K562 (cell line): ENCODE data around the gene ARID4B. TPM values are rescaled to one million over a fixed set of nuclear protein-coding genes. Genes with fewer than 3 reads are reported as not detected.
A peak's percentile ranks its signal among the peaks of the same experiment; 100 is the strongest.

Experiments
- ARNT ChIP-seq, 2 experiments: fragments of 450-650 bp; IDR thresholded peaks; 2 replicates each; pipeline ENCODE4 v1.6.1; 2016; ENCODE audit warnings: mild to moderate bottlenecking in 1 of 2
- CBX2 ChIP-seq: fragments of 200-600 bp; sonication (generic); IDR thresholded peaks from one replicate; pipeline ENCODE4 v1.6.1; 2012; ENCODE audit warnings: mild to moderate bottlenecking, low read length, inconsistent platforms; ENCODE audit not compliant: insufficient read depth, poor library complexity, severe bottlenecking
- CREM ChIP-seq: IDR thresholded peaks from 2 replicates; pipeline ENCODE4 v1.6.1; 2014; ENCODE audit warnings: antibody characterized with exemption, low read depth
- HEY1 ChIP-seq: fragments of 250-450 bp; sonication (Bioruptor Pico); IDR thresholded peaks from 2 replicates; pipeline ENCODE4 v1.5.0; 2020; ENCODE audit warnings: mild to moderate bottlenecking, moderate library complexity, borderline replicate concordance
- IRF9 ChIP-seq: fragments of 450-650 bp; IDR thresholded peaks from 2 replicates; pipeline ENCODE4 v1.6.1; 2016; ENCODE audit warnings: missing biosample characterization, missing genetic modification characterization
- MAZ ChIP-seq, 2 experiments: fragments of 450-650 bp in 1 of 2; sonication (generic) in 1 of 2; formaldehyde crosslinking; IDR thresholded peaks in 1 of 2; conservative IDR thresholded peaks in 1 of 2; 2 replicates each; pipeline versions ENCODE4 v1.4.0 to v1.5.0; 2020; ENCODE audit warnings: mild to moderate bottlenecking in 1 of 2, missing genetic modification reagents in 1 of 2
- MNT ChIP-seq, 2 experiments: fragments of 450-650 bp; conservative IDR thresholded peaks; 2 replicates each; pipeline ENCODE4 v1.6.1; 2017; ENCODE audit warnings: mild to moderate bottlenecking in 2 of 2, moderate library complexity in 2 of 2
- THRA ChIP-seq: fragments of 450-650 bp; IDR thresholded peaks from 2 replicates; pipeline ENCODE4 v1.6.1; 2017; ENCODE audit warnings: mild to moderate bottlenecking, moderate library complexity
- YY1 ChIP-seq, 3 experiments: IDR thresholded peaks; 2 replicates each; pipeline ENCODE4 v1.6.1; 2011; ENCODE audit warnings: low read length in 2 of 3, mild to moderate bottlenecking in 2 of 3, moderate library complexity in 2 of 3, borderline replicate concordance in 1 of 3, control low read depth in 1 of 3, low read depth in 1 of 3; ENCODE audit not compliant: insufficient read depth in 3 of 3, insufficient replicate concordance in 2 of 3, control insufficient read depth in 1 of 3, insufficient read length in 1 of 3; ENCODE audit errors: extremely low read depth in 1 of 3
- ZFP91 ChIP-seq: sonication (generic); formaldehyde crosslinking; IDR thresholded peaks from 2 replicates; pipeline ENCODE4 v1.8.0; 2022; ENCODE audit warnings: mild to moderate bottlenecking, missing genetic modification reagents
- ZNF551 ChIP-seq: fragments of 250-450 bp; sonication (Bioruptor Pico); IDR thresholded peaks from 2 replicates; pipeline ENCODE4 v1.5.0; 2021; ENCODE audit warnings: mild to moderate bottlenecking, moderate library complexity
- polyA plus RNA-seq, 8 experiments: library from polyadenylated mRNA; depleted of rRNA in 4 of 8; stranded (reverse) in 5 of 8; unstranded in 3 of 8; fragments of >200 nt; fragmentation: Nextera tagmentation in 2 of 8; fragmentation: Illumina TruSeq in 1 of 8; extraction: Ambion mirVana in 2 of 8; extraction: Trizol in 1 of 8; gene quantifications; 2 replicates each; pipeline versions ENCODE4 v1.2.1 to v1.2.3, GENCODE V29; 2011 to 2014; ENCODE audit warnings: inconsistent platforms in 1 of 8, missing spikeins in 1 of 8
- total RNA-seq, 7 experiments: library from RNA; depleted of rRNA in 6 of 7; stranded (reverse); fragments of >200 nt in 6 of 7; fragmentation: Illumina TruSeq in 2 of 7; extraction: Trizol in 2 of 7; gene quantifications; 2 replicates each; pipeline versions ENCODE4 v1.2.1 to v1.2.3, GENCODE V29; 2011 to 2021; ENCODE audit warnings: low replicate concordance in 1 of 7

ARID4B gene
- total and polyA plus RNA-seq, 9 of the 15 experiments (the other 6 are each of a cell fraction or from before 2014, with no cell fraction given): 8.4 to 38.9 (median 18.5) TPM

- no peak for TF ChIP-seq THRA
- no peak for TF ChIP-seq ZFP91
- TF ChIP-seq MNT (conservative IDR thresholded peaks at IDR 0.05): no peak
- TF ChIP-seq YY1 (IDR thresholded peaks at IDR 0.05; ENCODE audit: borderline replicate concordance in 1 of 3, control insufficient read depth in 1 of 3, extremely low read depth in 1 of 3, insufficient read depth in 3 of 3, insufficient read length in 1 of 3, insufficient replicate concordance in 2 of 3, low read depth in 1 of 3, low read length in 2 of 3): no peak
- no peak for TF ChIP-seq CREM
- TF ChIP-seq MAZ (CRISPR knock-in tag; conservative IDR thresholded peaks at IDR 0.05 in 1 of 2, IDR thresholded peaks at IDR 0.05 in 1 of 2): no peak
- TF ChIP-seq ARNT (IDR thresholded peaks at IDR 0.05): no peak
- no peak for TF ChIP-seq CBX2
- 0 out of 2 replicates have a peak, but pooled peaks have one; percentile 20 for TF ChIP-seq ZNF551 (CRISPR knock-in tag)
- TF ChIP-seq HEY1 (CRISPR knock-in tag): no peak
- no peak for TF ChIP-seq IRF9
Observed at GRCh38 chr1:235293322-235293942, 34.5 kb downstream of the ARID4B start (continued).
